Osteoblast (primary cell): ENCODE results near the gene RAVER2. TPM values are rescaled to one million over a fixed set of nuclear protein-coding genes. Genes with fewer than 3 reads are reported as not detected.

Experiments used
- DNase-seq: peaks from one replicate; pipeline ENCODE4 v3.0.0; 2011; ENCODE audit warnings: low spot score, mixed read lengths; ENCODE audit not compliant: insufficient read length; ENCODE audit errors: missing footprints
- H2AFZ ChIP-seq: 2 replicates; pipeline ENCODE4 v1.6.0; 2011; ENCODE audit warnings: mild to moderate bottlenecking, low read length
- H3K27ac ChIP-seq: 2 replicates; pipeline ENCODE4 v1.5.1; 2011; ENCODE audit warnings: mild to moderate bottlenecking, low read depth, low read length, moderate library complexity
- H3K27me3 ChIP-seq: 2 replicates; pipeline ENCODE4 v1.6.0; 2012; ENCODE audit warnings: mild to moderate bottlenecking, control low read depth, inconsistent platforms, low read length, moderate library complexity; ENCODE audit not compliant: insufficient read depth
- H3K36me3 ChIP-seq: 2 replicates; pipeline ENCODE4 v1.5.1; 2011; ENCODE audit warnings: mild to moderate bottlenecking, low read length, control low read depth, moderate library complexity; ENCODE audit not compliant: insufficient read depth
- H3K4me1 ChIP-seq: 2 replicates; pipeline ENCODE4 v1.5.1; 2011; ENCODE audit warnings: mild to moderate bottlenecking, low read length, control low read depth, moderate library complexity; ENCODE audit not compliant: insufficient read depth
- H3K4me2 ChIP-seq: 2 replicates; pipeline ENCODE4 v1.6.0; 2011; ENCODE audit warnings: mild to moderate bottlenecking, low read length; ENCODE audit not compliant: insufficient read depth
- H3K4me3 ChIP-seq: fragments of 200-600 bp; sonication (generic); 3 replicates; pipeline ENCODE4 v1.5.1; 2012; ENCODE audit warnings: mild to moderate bottlenecking, low read length, inconsistent platforms; ENCODE audit not compliant: insufficient read depth
- H3K79me2 ChIP-seq: 2 replicates; pipeline ENCODE4 v1.6.0; 2012; ENCODE audit warnings: mild to moderate bottlenecking, low read length, control low read depth, inconsistent platforms; ENCODE audit not compliant: insufficient read depth
- H3K9me3 ChIP-seq: 2 replicates; pipeline ENCODE4 v1.5.1; 2011; ENCODE audit warnings: low read depth, low read length, control low read depth
- H4K20me1 ChIP-seq: 2 replicates; pipeline ENCODE4 v1.6.0; 2012; ENCODE audit warnings: mild to moderate bottlenecking, low read length, control low read depth; ENCODE audit not compliant: insufficient read depth
- total RNA-seq: library from RNA; depleted of rRNA; stranded (reverse); fragments of >200 nt; gene quantifications from 2 replicates; pipeline ENCODE4 v1.2.3, GENCODE V29; 2012
- TF ChIP-seq, protein P1 (sequence below): IDR thresholded peaks from 2 replicates; pipeline ENCODE4 v1.5.1; 2011; ENCODE audit warnings: mild to moderate bottlenecking, low read depth, low read length, moderate library complexity; ENCODE audit errors: extremely low read depth

RAVER2 gene
- total RNA-seq, 1 donor, result 17.4 TPM

- Histone ChIP-seq H3K27ac (no peak overlapping the region), H3K4me2 (no peak overlapping the region), H3K4me1 (no peaks in the 10 kb centered on the region), H3K9me3 (no peaks in the 10 kb centered on the region), H3K36me3 (peaks cover 49% of the 10 kb centered on the region), H3K79me2 (no peaks in the 10 kb centered on the region), H2AFZ (no peak overlapping the region), H3K4me3 (no peak overlapping the region), H4K20me1 (no peaks in the 10 kb centered on the region), H3K27me3 (no peaks in the 10 kb centered on the region)
- DNase-seq, result no peak
- TF ChIP-seq, protein P1, sequence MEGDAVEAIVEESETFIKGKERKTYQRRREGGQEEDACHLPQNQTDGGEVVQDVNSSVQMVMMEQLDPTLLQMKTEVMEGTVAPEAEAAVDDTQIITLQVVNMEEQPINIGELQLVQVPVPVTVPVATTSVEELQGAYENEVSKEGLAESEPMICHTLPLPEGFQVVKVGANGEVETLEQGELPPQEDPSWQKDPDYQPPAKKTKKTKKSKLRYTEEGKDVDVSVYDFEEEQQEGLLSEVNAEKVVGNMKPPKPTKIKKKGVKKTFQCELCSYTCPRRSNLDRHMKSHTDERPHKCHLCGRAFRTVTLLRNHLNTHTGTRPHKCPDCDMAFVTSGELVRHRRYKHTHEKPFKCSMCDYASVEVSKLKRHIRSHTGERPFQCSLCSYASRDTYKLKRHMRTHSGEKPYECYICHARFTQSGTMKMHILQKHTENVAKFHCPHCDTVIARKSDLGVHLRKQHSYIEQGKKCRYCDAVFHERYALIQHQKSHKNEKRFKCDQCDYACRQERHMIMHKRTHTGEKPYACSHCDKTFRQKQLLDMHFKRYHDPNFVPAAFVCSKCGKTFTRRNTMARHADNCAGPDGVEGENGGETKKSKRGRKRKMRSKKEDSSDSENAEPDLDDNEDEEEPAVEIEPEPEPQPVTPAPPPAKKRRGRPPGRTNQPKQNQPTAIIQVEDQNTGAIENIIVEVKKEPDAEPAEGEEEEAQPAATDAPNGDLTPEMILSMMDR, result no peak
Measured at GRCh38 chr1:64848803-64849202, 103.9 kb downstream of the RAVER2 start.

- DNase-seq, result no peak
- H3K4me2 ChIP-seq, result no peak overlapping the region
- H4K20me1 ChIP-seq, result no peaks in the 10 kb centered on the region
- TF ChIP-seq, protein P1, result no peak
- H3K9me3 ChIP-seq, result no peaks in the 10 kb centered on the region
- H3K79me2 ChIP-seq, result no peaks in the 10 kb centered on the region
- no peaks in the 10 kb centered on the region for H3K4me1 ChIP-seq
- no peak overlapping the region for H3K27ac ChIP-seq
- peaks cover 57% of the 10 kb centered on the region for H3K36me3 ChIP-seq
- no peak overlapping the region for H2AFZ ChIP-seq
- no peak overlapping the region for H3K4me3 ChIP-seq
- H3K27me3 ChIP-seq, result no peaks in the 10 kb centered on the region
Measured at GRCh38 chr1:64849942-64850341, 105.1 kb downstream of the RAVER2 start.

DNA sequence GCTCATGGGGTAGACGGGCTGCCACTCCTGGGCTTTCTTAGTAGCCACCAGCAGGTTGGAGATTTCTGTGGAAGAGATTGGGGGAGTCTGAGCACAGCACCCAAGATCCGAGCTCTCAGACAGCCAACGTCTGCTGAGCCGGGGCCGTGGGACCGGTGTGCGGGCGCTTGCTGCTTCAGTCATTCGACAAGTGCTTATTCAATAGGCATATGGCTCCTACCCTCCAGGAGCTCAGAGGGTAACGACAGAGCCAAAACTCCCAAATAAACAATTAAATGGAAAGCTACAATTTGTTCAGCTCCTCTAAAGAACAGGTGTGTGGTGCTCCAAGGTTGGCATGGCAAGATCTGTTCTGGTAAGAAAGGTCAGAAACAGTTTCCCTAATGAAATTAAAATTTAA is 106.0 kb downstream of the RAVER2 start:
- H3K36me3 ChIP-seq, result peaks cover 58% of the 10 kb centered on the region
- no peak overlapping the region for H3K4me3 ChIP-seq
- no peaks in the 10 kb centered on the region for H3K27me3 ChIP-seq
- H3K4me2 ChIP-seq, result no peak overlapping the region
- no peak for DNase-seq
- no peaks in the 10 kb centered on the region for H3K79me2 ChIP-seq
- H4K20me1 ChIP-seq, result no peaks in the 10 kb centered on the region
- no peaks in the 10 kb centered on the region for H3K9me3 ChIP-seq
- no peak overlapping the region for H2AFZ ChIP-seq
- TF ChIP-seq, protein P1, result no peak
- H3K4me1 ChIP-seq, result no peaks in the 10 kb centered on the region
- H3K27ac ChIP-seq, result no peak overlapping the region

DNA sequence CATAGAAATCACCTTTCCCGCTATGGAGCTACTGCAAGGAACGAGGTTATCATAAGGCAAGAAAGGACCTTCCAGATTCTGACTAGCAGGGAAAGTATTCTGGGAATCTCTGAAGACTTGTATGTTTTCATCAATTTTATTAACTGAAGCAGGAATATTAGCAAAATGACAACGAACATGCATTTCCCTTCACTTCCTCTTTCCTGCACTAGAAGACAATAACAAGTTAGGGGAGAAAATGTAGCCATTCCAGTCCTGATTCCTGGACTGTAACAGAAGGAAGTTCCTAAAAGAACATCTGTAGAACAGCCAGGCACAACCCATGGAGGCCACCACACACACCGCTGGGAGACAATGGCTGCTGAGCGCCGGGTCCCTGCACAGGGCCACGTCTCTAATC is 106.8 kb downstream of the RAVER2 start:
- Histone ChIP-seq H4K20me1 (no peaks in the 10 kb centered on the region), H3K27me3 (no peaks in the 10 kb centered on the region), H3K79me2 (no peaks in the 10 kb centered on the region), H3K36me3 (peaks cover 57% of the 10 kb centered on the region), H3K27ac (no peak overlapping the region), H2AFZ (no peak overlapping the region), H3K4me2 (no peak overlapping the region), H3K9me3 (no peaks in the 10 kb centered on the region), H3K4me1 (no peaks in the 10 kb centered on the region), H3K4me3 (no peak overlapping the region)
- no peak for DNase-seq
- TF ChIP-seq, protein P1, result no peak
